Body of pancreas (tissue), 4 donors: ENCODE results near the gene NUP214. TPM values are rescaled to one million over a fixed set of nuclear protein-coding genes. Genes with fewer than 3 reads are reported as not detected.

Experiments used
- ATAC-seq: fragments of 150-250 bp; one replicate; pipeline ENCODE4 v1.9.1; 2016
- DNase-seq, 4 donors: peaks; one replicate each; pipeline ENCODE4 v3.0.0-alpha.2; 2019
- H3K27ac ChIP-seq, 4 donors: fragments of 200-600 bp; sonication (generic); 1 replicate in 3 of 4; 2 replicates in 1 of 4; pipeline versions ENCODE4 v1.5.1 to v1.6.1; 2016 to 2019; ENCODE audit warnings: mild to moderate bottlenecking in 1 of 4, mixed read lengths in 1 of 4, moderate library complexity in 1 of 4
- H3K27me3 ChIP-seq, 2 donors: fragments of 200-600 bp; sonication (generic); one replicate each; pipeline ENCODE4 v1.6.0; 2016; ENCODE audit warnings: mild to moderate bottlenecking in 1 of 2
- H3K36me3 ChIP-seq, 2 donors: fragments of 200-600 bp; sonication (generic); replicated peaks in 1 of 2; 2 replicates each; pipeline ENCODE4 v1.5.1; 2016; ENCODE audit warnings: low read depth in 2 of 2; ENCODE audit not compliant: insufficient read depth in 1 of 2
- H3K4me1 ChIP-seq: fragments of 200-600 bp; sonication (generic); one replicate; pipeline ENCODE4 v1.6.0; 2016
- H3K4me3 ChIP-seq, 2 donors: fragments of 200-600 bp; sonication (generic); 1 replicate in 1 of 2; 2 replicates in 1 of 2; pipeline ENCODE4 v1.5.1; 2016 to 2019
- H3K9me3 ChIP-seq, 3 donors: fragments of 200-600 bp; sonication (generic); 1 replicate in 2 of 3; 2 replicates in 1 of 3; pipeline ENCODE4 v1.5.1; 2016
- POLR2A ChIP-seq, 3 donors: fragments of 450-650 bp; IDR thresholded peaks; one replicate each; pipeline ENCODE4 v1.6.1; 2016; ENCODE audit warnings: antibody characterized with exemption in 3 of 3, mild to moderate bottlenecking in 2 of 3
- WGBS, 2 donors: methylation state at CpG; one replicate each; pipeline ENCODE4 v1.1.5; 2017; 5-methylcytosine and 5-hydroxymethylcytosine counted together
- intact Hi-C: fragments of 100-400 bp; cut with DNase I; formaldehyde crosslinking; loops from one replicate; pipeline ENCODE4 v1.15.1; 2023
- total RNA-seq, 2 donors: library from RNA; depleted of rRNA; stranded (reverse); fragments of >200 nt; gene quantifications; one replicate each; pipeline ENCODE4 v1.1.0, GENCODE V29; 2016
- TF ChIP-seq, protein P1 (sequence below), 7 experiments: fragments of 450-650 bp in 4 of 7; fragments of 200-600 bp in 3 of 7; sonication (generic) in 3 of 7; IDR thresholded peaks; one replicate each; pipeline ENCODE4 v1.5.1; 2016 to 2019; ENCODE audit warnings: antibody characterized with exemption in 7 of 7

The NUP214 gene
- total RNA-seq, 2 donors from 2014 or later, result 24.7 to 29.6 TPM

DNA sequence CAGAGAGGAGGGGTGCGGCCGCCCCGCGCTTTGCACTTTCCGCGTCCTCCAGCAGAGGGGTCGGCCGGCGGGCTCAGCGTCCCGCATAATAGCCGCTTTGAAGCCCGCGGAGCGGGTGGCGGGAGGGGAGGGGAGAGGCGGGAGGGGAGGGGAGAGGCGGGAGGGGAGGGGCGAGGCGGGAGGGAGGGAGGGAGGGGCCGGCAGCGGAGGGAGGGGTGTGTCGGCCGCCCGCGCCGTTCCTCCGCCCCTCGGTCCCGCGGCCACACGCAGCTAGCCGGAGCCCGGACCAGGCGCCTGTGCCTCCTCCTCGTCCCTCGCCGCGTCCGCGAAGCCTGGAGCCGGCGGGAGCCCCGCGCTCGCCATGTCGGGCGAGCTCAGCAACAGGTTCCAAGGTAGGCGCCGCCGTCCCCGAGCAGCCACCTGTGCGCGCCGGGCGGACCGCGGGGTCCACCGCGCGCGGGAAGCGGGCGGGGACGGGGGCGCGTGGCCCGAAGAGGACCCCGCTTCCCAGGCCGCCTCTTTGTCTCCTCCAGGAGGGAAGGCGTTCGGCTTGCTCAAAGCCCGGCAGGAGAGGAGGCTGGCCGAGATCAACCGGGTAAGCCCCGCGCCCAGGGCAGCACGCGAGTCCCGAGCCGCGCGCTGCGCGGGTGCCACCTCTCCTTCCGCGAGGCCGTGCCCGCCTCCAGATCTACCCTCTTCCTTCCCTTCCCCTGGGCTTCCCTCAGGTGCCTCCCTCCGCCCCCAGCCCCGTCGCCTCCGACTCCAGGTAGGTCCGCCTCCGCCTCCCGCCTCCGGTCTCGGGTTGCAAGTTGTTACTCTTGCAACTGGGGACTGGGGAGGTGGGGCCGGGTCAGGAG is 28.9 kb upstream of the NUP214 start, which contains the start of gene AIF1L:
AIF1L (plus strand) TSS at position 263 of the 857 bp plus-strand sequence; CDS start at position 362, 99 bp downstream.
- Histone ChIP-seq H3K36me3 (no peaks in the 10 kb centered on the region), H3K4me1 (peaks cover 17% of the 10 kb centered on the region), H3K27me3 (no peaks in the 10 kb centered on the region), H3K27ac (peak within 1 kb of the TSS in 1 of 4 donors; percentile 52), H3K4me3 (peak within 1 kb of the TSS; percentile 23 to 60), H3K9me3 (no peaks in the 10 kb centered on the region)
- peak; percentile 25 for ATAC-seq
- TF ChIP-seq, protein P1, sequence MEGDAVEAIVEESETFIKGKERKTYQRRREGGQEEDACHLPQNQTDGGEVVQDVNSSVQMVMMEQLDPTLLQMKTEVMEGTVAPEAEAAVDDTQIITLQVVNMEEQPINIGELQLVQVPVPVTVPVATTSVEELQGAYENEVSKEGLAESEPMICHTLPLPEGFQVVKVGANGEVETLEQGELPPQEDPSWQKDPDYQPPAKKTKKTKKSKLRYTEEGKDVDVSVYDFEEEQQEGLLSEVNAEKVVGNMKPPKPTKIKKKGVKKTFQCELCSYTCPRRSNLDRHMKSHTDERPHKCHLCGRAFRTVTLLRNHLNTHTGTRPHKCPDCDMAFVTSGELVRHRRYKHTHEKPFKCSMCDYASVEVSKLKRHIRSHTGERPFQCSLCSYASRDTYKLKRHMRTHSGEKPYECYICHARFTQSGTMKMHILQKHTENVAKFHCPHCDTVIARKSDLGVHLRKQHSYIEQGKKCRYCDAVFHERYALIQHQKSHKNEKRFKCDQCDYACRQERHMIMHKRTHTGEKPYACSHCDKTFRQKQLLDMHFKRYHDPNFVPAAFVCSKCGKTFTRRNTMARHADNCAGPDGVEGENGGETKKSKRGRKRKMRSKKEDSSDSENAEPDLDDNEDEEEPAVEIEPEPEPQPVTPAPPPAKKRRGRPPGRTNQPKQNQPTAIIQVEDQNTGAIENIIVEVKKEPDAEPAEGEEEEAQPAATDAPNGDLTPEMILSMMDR (IDR thresholded peaks at IDR 0.05), result peak in 1 of 7 experiments; percentile 12
- TF ChIP-seq POLR2A (IDR thresholded peaks at IDR 0.05), result no peak
- peak; percentile 29 to 64 (median 56) for DNase-seq
- 0 to 1% methylated on average over 10 to 77 of the region's 99 CpGs for WGBS, 2 donors
- intact Hi-C loops, result no loop called here

DNA sequence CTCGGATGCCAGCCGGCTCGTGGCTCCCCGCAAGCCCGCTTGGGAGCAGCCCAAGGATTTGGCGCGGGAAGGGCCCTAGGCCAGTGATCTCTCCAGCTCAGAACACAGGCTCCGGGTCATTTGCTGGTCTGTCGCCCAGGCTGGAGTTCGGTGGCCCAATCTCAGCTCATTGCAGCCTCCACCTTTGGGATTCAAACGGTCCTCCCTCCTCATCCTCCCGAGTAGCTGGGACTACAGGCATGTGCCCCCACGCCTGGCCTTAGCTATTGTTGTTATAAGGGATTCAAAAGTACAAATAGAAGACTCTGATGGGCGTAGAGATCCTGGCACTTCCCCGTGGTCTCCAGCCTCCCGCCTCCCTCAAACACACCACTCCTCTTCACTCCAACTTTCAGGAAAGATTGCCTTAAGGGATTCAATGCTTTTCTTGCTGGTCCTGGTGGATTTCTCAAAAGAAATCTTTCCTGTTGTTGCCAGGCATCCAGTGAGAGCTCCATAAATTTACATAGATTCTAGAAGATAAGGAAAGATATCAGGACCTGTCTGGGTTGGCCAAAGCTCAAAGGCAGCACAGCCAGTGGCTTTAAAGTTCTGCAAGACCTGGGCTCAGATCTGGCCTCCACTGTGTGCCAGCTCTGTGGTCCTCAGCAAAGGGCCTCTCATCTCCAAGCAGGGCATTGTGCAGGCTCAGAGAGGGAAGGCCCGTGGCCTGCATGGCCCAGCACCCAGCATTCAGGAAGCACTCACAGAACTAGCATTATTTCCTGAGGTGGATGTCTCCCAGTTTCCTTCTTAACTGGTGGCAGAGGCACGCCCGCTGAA is 28.0 kb upstream of the NUP214 start:
- Histone ChIP-seq H3K36me3 (no peaks in the 10 kb centered on the region), H3K9me3 (no peaks in the 10 kb centered on the region), H3K4me1 (peaks cover 14% of the 10 kb centered on the region), H3K4me3 (peak overlapping the region in 1 of 2 donors; percentile 60), H3K27me3 (no peaks in the 10 kb centered on the region), H3K27ac (no peak overlapping the region)
- intact Hi-C loops, result no loop called here
- no peak for DNase-seq
- no peak for ATAC-seq
- TF ChIP-seq POLR2A (IDR thresholded peaks at IDR 0.05), result no peak
- TF ChIP-seq, protein P1 (IDR thresholded peaks at IDR 0.05), result no peak
- WGBS, 2 donors, result 35 to 65% methylated on average over 9 to 19 of the region's 19 CpGs

DNA sequence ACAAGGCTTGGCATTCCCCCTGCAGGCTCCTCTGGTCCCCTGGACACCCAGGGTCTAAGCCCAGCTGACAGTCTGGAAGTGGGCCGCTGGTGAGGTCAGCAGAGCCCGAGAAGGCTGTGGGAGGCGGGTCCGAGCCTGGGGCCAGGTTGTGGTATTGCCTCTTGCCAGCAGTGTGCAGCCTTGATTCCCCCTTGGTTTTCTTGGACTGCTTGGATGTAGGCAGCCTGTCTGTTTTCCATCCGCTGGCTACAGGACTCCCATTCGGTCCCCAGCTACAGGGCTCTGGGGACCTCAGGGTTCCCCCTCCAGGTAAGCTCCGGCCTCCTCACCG is 27.5 kb upstream of the NUP214 start:
- no peaks in the 10 kb centered on the region for H3K36me3 ChIP-seq
- H3K27ac ChIP-seq, result no peak overlapping the region
- no peak for TF ChIP-seq POLR2A (IDR thresholded peaks at IDR 0.05)
- TF ChIP-seq, protein P1 (IDR thresholded peaks at IDR 0.05), result no peak
- no peaks in the 10 kb centered on the region for H3K9me3 ChIP-seq
- 83 to 100% methylated on average over 4 to 6 of the region's 8 CpGs for WGBS, 2 donors
- no peak overlapping the region for H3K4me3 ChIP-seq
- ATAC-seq, result no peak
- H3K27me3 ChIP-seq, result no peaks in the 10 kb centered on the region
- intact Hi-C loops, result no loop called here
- peaks cover 14% of the 10 kb centered on the region for H3K4me1 ChIP-seq
- DNase-seq, result no peak

DNA sequence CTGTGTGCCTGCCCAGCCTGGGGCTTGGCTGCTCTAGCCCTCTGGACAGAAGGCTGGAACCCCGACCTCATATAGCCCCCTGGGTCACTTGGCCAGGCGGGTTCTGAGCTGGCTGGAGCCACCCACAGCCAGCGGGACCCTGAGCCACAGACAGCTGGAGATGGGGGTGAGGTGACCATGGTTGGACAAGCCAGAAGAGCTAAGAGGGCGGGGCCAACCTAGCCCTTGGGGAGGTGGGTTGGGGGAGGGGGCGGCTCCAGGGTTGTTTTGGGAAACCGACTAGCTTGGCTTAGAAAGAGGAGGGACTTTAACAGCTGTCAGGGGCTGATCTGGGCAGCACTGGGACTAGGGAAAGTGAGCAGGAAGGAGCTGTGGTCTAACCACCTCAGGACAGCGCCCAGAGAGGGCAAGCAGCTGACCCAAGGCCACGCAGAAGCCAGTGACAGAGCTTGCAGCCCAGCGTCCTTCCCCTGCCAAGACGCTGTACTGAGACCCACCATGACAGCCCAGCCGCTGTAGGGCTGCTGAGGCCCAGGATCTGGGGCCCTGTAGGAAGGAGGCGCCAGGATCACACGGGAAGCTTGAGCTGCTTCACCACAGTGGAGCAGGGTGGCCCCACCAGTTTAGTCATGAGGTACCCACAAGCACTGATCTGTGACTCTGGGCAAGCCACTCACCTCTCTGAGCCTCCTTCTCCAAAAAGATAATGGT is 26.8 kb upstream of the NUP214 start:
- 73 to 77% methylated on average over 4 to 11 of the region's 13 CpGs for WGBS, 2 donors
- Histone ChIP-seq H3K4me3 (no peak overlapping the region), H3K27ac (no peak overlapping the region), H3K27me3 (no peaks in the 10 kb centered on the region), H3K9me3 (no peaks in the 10 kb centered on the region), H3K36me3 (no peaks in the 10 kb centered on the region), H3K4me1 (peaks cover 14% of the 10 kb centered on the region)
- no peak for ATAC-seq
- no peak for DNase-seq
- intact Hi-C loops, result no loop called here
- TF ChIP-seq POLR2A (IDR thresholded peaks at IDR 0.05), result no peak
- TF ChIP-seq, protein P1 (IDR thresholded peaks at IDR 0.05), result no peak
